A673 (cell line): ENCODE data around the gene SYNRG. TPM values are rescaled to one million over a fixed set of nuclear protein-coding genes. Genes with fewer than 3 reads are reported as not detected.

ENCODE experiments used
- BruUV-seq: library from RNA; stranded (reverse); fragments of 400-500 nt; replicated peaks from 2 replicates; lab custom pipeline; 2021; lab: Mats Ljungman, UMichigan
- CTCF ChIA-PET: fragments of 300-600 bp; sonication (Branson Sonifier 250); formaldehyde crosslinking; loops from one replicate; lab custom pipeline; 2022; ENCODE audit warnings: antibody characterized with exemption; lab: Charles Lee
- POLR2A ChIA-PET: fragments of 300-600 bp; sonication (Branson Sonifier 250); formaldehyde crosslinking; loops from one replicate; lab custom pipeline; 2022; ENCODE audit warnings: antibody characterized with exemption; ENCODE audit not compliant: low non-redundant PET; lab: Charles Lee
- DNase-seq: peaks from one replicate; pipeline ENCODE4 v3.0.0-alpha.2; 2015; ENCODE audit warnings: low spot score
- H3K27ac ChIP-seq: fragments of 200-600 bp; sonication (generic); 2 replicates; pipeline ENCODE4 v1.5.1; 2016; ENCODE audit warnings: mixed run types, low read depth, mild to moderate bottlenecking, mixed read lengths, antibody characterized with exemption, low read length; ENCODE audit not compliant: poor library complexity, severe bottlenecking
- H3K27me3 ChIP-seq: fragments of 200-600 bp; sonication (generic); replicated peaks from 2 replicates; pipeline ENCODE4 v1.6.1; 2017; ENCODE audit warnings: mixed run types, low read depth, mild to moderate bottlenecking, mixed read lengths, antibody characterized with exemption, low read length; ENCODE audit not compliant: insufficient read depth, poor library complexity
- H3K36me3 ChIP-seq: fragments of 200-600 bp; sonication (generic); 2 replicates; pipeline ENCODE4 v1.6.1; 2016; ENCODE audit warnings: mixed run types, mild to moderate bottlenecking, mixed read lengths, antibody characterized with exemption, low read length; ENCODE audit not compliant: insufficient read depth, poor library complexity, severe bottlenecking
- H3K4me1 ChIP-seq: fragments of 200-600 bp; sonication (generic); 2 replicates; pipeline ENCODE4 v1.6.1; 2017; ENCODE audit warnings: mixed run types, mild to moderate bottlenecking, mixed read lengths, antibody characterized with exemption, low read length; ENCODE audit not compliant: insufficient read depth, poor library complexity, severe bottlenecking
- H3K4me3 ChIP-seq: fragments of 200-600 bp; sonication (generic); 2 replicates; pipeline ENCODE4 v1.5.1; 2016; ENCODE audit warnings: low read depth, mixed run types, mild to moderate bottlenecking, mixed read lengths, low read length; ENCODE audit not compliant: poor library complexity, severe bottlenecking
- H3K9me3 ChIP-seq: fragments of 200-600 bp; sonication (generic); 2 replicates; pipeline ENCODE4 v1.6.1; 2016; ENCODE audit warnings: mixed run types, low read depth, mild to moderate bottlenecking, mixed read lengths, antibody characterized with exemption, low read length; ENCODE audit not compliant: poor library complexity, severe bottlenecking
- CTCF ChIP-seq: fragments of 300-800, 200-600 bp; sonication (generic); conservative IDR thresholded peaks from 2 replicates; pipeline ENCODE4 v1.5.1; 2017; ENCODE audit warnings: low read depth, mild to moderate bottlenecking, antibody characterized with exemption, low read length, moderate library complexity, mixed read lengths
- EZH2 ChIP-seq: fragments of 200-600 bp; sonication (generic); IDR thresholded peaks from 2 replicates; pipeline ENCODE4 v1.6.1; 2017; ENCODE audit warnings: borderline replicate concordance, low read depth, mild to moderate bottlenecking, mixed read lengths, antibody characterized with exemption, low read length; ENCODE audit not compliant: poor library complexity, severe bottlenecking
- intact Hi-C: fragments of 100-400 bp; cut with micrococcal nuclease; formaldehyde crosslinking; loops from one replicate; pipeline ENCODE4 v1.10.0; 2022; ENCODE audit not compliant: unreplicated experiment
- total RNA-seq: library from RNA; stranded (reverse); gene quantifications from 2 replicates; pipeline ENCODE4 v1.2.3, GENCODE V29; 2021

SYNRG gene
- total RNA-seq, 1 experiment from 2014 or later, result 22.5 TPM

GRCh38 chr17:37545486-37545885, 63.7 kb downstream of the SYNRG start:
- TF ChIP-seq CTCF, result no peak
- ChIA-PET POLR2A (no interaction called here), CTCF (no interaction called here)
- no peaks in the 10 kb centered on the region for H3K27me3 ChIP-seq
- no peak overlapping the region for H3K4me3 ChIP-seq
- no peak overlapping the region for H3K27ac ChIP-seq
- H3K9me3 ChIP-seq, result no peaks in the 10 kb centered on the region
- DNase-seq, result no peak
- no peaks in the 10 kb centered on the region for H3K36me3 ChIP-seq
- intact Hi-C loops, result no loop called here
- BruUV-seq, result no TSS peak
- H3K4me1 ChIP-seq, result no peaks in the 10 kb centered on the region

- peaks cover 3% of the 10 kb centered on the region for H3K36me3 ChIP-seq
- H3K27ac ChIP-seq, result no peak overlapping the region
- POLR2A ChIA-PET, result no interaction called here
- no peak overlapping the region for H3K4me3 ChIP-seq
- TF ChIP-seq EZH2 (no peak), CTCF (no peak)
- H3K4me1 ChIP-seq, result no peaks in the 10 kb centered on the region
- CTCF ChIA-PET, result no interaction called here
- no peak for DNase-seq
- no peaks in the 10 kb centered on the region for H3K9me3 ChIP-seq
- no peaks in the 10 kb centered on the region for H3K27me3 ChIP-seq
- no TSS peak for BruUV-seq
- intact Hi-C loops, result no loop called here
Measured at GRCh38 chr17:37543637-37544052, 65.6 kb downstream of the SYNRG start.

GRCh38 chr17:37541880-37542660, 67.1 kb downstream of the SYNRG start:
- no peaks in the 10 kb centered on the region for H3K4me1 ChIP-seq
- no TSS peak for BruUV-seq

More at GRCh38 chr17:37541880-37542660, 67.1 kb downstream of the SYNRG start:
- H3K36me3 ChIP-seq, result peaks cover 3% of the 10 kb centered on the region
- H3K27me3 ChIP-seq, result no peaks in the 10 kb centered on the region
- intact Hi-C loops, result no loop called here
- no peak overlapping the region for H3K27ac ChIP-seq
- no peak overlapping the region for H3K4me3 ChIP-seq
- POLR2A ChIA-PET, result no interaction called here
- H3K9me3 ChIP-seq, result no peaks in the 10 kb centered on the region
- DNase-seq, result no peak
- CTCF ChIA-PET, result no interaction called here
- TF ChIP-seq EZH2, result no peak
- no peak for TF ChIP-seq CTCF
